ENCODE data around the gene KLHL35.
A peak's percentile ranks its signal among the peaks of the same experiment; 100 is the strongest.
"Not testable (repeated sequence)": the region's sequence is repeated elsewhere in the genome, so short reads cannot be mapped to it uniquely, and the experiment has no call there.

Gene KLHL35

GRCh38 chr11:75388386-75389275, 44.4 kb downstream of the KLHL35 start:
- no peaks in the 10 kb centered on the region for H3K36me3 Mint-ChIP-seq
- H3K4me1 Mint-ChIP-seq: peaks cover 2 to 5% of the 10 kb centered on the region in 2 donors
- H3K4me3 Mint-ChIP-seq: no peak overlapping the region
- H3K27me3 Mint-ChIP-seq: peaks cover 20 to 24% of the 10 kb centered on the region in 2 donors
- DNase-seq (peak; percentile 58), ATAC-seq (replicated peaks) (peak; percentile 87 to 88)
- no peaks in the 10 kb centered on the region for H3K9me3 Mint-ChIP-seq
- no peak overlapping the region for H3K27ac Mint-ChIP-seq

DNA sequence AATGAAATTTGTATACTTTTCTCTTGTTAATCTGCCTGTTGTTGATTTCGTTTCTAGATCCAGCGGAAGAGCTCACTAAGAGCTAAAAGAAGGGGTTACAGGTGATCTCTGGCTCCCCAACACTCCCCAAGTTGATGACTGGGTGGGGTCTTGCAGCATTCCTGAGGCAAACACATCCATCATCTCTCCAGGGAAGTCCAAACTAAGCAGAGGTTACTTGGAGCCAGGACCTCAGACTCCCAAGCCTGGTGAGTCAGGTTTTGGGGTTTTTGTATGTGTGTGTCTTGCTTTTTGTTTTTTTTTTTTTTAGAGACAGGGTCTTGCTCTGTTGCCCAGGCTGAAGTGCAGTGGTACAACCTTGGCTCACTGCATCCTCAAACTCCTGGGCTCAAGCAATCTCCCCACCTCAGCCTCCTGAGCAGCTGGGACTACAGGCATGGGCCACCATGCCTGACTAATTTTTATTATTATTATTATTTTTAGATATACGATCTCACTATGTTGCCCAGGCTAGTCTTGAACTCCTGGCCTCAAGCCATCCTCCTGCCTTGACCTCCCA, 45.2 kb downstream of the KLHL35 start:
- no peak overlapping the region for H3K4me3 Mint-ChIP-seq
- H3K27ac Mint-ChIP-seq: no peak overlapping the region
- no peak for ATAC-seq (replicated peaks)
- no peaks in the 10 kb centered on the region for H3K36me3 Mint-ChIP-seq
- peaks cover 20 to 29% of the 10 kb centered on the region in 2 donors for H3K27me3 Mint-ChIP-seq
- no peaks in the 10 kb centered on the region for H3K9me3 Mint-ChIP-seq
- peaks cover 4 to 5% of the 10 kb centered on the region in 2 donors for H3K4me1 Mint-ChIP-seq
- no peak for DNase-seq

DNA sequence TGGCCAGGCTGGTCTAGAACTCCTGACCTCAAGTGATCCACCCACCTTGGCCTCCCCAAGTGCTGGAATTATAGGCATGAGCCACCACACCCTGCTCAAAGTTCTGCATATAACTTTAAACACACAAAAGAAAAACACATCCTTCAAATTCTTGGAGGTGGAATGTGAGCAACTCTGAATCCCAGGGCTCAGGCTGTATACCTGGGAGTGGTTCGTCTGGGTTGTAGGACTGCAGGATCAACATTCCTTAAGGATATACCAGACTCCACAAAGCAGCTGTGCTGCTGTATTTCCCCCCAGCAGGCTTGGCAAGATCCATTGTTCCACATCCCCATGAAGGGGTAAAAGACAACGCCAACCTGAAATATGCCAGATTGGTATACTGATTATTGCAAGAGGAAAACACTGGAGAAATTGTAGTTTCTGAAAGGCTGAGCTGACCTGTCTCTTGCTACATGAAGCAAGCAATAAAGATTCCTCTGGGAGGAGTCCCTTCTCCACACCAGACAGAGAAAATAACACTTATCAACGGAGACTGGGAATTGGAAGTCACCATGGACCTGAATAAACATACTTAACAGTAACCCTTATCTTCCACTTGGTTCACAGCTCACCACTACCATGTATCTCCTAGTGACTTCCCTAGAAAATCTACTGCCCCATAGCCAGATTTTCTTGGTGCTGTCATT, 45.9 kb downstream of the KLHL35 start:
- ATAC-seq (replicated peaks) (no peak), DNase-seq (no peak)
- no peaks in the 10 kb centered on the region for H3K9me3 Mint-ChIP-seq
- H3K4me3 Mint-ChIP-seq: no peak overlapping the region
- peaks cover 4 to 5% of the 10 kb centered on the region in 2 donors for H3K4me1 Mint-ChIP-seq
- H3K36me3 Mint-ChIP-seq: no peaks in the 10 kb centered on the region
- no peak overlapping the region for H3K27ac Mint-ChIP-seq
- peaks cover 20 to 29% of the 10 kb centered on the region in 2 donors for H3K27me3 Mint-ChIP-seq

DNA sequence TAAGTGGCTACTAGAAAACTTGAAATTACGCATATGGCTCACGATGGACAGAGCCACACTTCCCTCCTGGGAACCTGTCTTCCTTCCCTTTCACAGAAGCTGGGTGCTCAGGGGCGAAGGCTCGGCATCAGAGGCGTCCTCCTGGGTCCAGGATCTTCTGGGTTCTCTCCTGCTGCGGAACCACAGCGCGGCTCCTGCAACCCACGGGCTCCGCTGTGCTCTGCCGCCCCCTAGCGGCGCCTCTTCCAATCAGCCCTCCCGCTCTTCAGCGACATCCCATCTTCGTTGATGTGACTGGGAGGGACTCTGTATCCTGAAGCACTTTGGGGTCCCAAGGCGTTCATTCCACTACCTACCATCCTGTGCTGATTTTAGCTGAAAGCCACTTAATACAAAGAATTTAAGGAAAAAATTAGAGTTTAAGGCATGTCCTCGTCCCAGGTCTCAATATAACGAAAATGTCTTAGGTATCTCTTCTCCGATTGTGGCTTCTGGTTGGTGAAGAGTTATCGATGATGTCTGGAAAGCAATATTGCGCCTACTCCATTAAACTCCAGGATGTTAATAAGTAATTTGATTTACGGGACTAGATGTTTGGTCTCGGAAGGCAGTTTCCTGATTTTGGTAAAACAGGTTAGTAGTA, 48.4 kb downstream of the KLHL35 start:
- no peak overlapping the region for H3K4me3 Mint-ChIP-seq
- H3K27me3 Mint-ChIP-seq: peaks cover 15 to 25% of the 10 kb centered on the region in 2 donors
- H3K4me1 Mint-ChIP-seq: peaks cover 4 to 5% of the 10 kb centered on the region in 2 donors
- no peaks in the 10 kb centered on the region for H3K36me3 Mint-ChIP-seq
- no peak overlapping the region for H3K27ac Mint-ChIP-seq
- no peaks in the 10 kb centered on the region for H3K9me3 Mint-ChIP-seq
- DNase-seq (peak; percentile 35), ATAC-seq (replicated peaks) (peak; percentile 84 to 86)

DNA sequence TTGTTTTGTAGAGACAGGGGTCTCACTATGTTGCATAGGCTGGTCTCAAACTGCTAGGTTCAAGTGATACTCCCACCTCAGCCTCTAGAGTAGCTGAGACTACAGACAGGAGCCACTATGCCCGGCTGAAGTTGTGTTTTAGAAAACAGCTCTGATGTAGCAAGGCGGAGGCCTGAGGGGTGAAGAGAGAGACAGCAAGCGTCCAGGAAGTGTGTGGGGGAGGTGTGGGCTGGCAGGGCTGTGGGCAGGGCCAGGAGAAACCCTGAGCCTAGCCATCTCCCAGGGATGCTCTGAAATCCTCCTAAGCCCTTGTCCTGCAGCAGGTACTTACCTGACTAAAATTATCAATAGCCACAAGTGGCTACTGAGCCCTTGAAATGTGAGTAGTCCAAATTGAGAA, 49.8 kb downstream of the KLHL35 start:
- H3K4me3 Mint-ChIP-seq: no peak overlapping the region
- peaks cover 4 to 5% of the 10 kb centered on the region in 2 donors for H3K4me1 Mint-ChIP-seq
- H3K27ac Mint-ChIP-seq: no peak overlapping the region
- no peaks in the 10 kb centered on the region for H3K9me3 Mint-ChIP-seq
- no peak for ATAC-seq (replicated peaks)
- no peak for DNase-seq
- no peaks in the 10 kb centered on the region for H3K36me3 Mint-ChIP-seq
- H3K27me3 Mint-ChIP-seq: peaks cover 15 to 25% of the 10 kb centered on the region in 2 donors

- no peak overlapping the region for H3K27ac Mint-ChIP-seq
- H3K9me3 Mint-ChIP-seq: no peaks in the 10 kb centered on the region
- ATAC-seq (replicated peaks) (no peak), DNase-seq (no peak)
- peaks cover 7 to 16% of the 10 kb centered on the region in 2 donors for H3K27me3 Mint-ChIP-seq
- H3K4me1 Mint-ChIP-seq: peaks cover 4 to 5% of the 10 kb centered on the region in 2 donors
- no peaks in the 10 kb centered on the region for H3K36me3 Mint-ChIP-seq
- no peak overlapping the region for H3K4me3 Mint-ChIP-seq
Observed at GRCh38 chr11:75380716-75381420, 52.1 kb downstream of the KLHL35 start.

- Mint-ChIP-seq H3K27me3 (peaks cover 11 to 14% of the 10 kb centered on the region in 2 donors), H3K36me3 (no peaks in the 10 kb centered on the region), H3K4me1 (peaks cover 4 to 5% of the 10 kb centered on the region in 2 donors), H3K27ac (no peak overlapping the region), H3K9me3 (no peaks in the 10 kb centered on the region), H3K4me3 (no peak overlapping the region)
- DNase-seq (no peak), ATAC-seq (replicated peaks) (no peak)
Observed at GRCh38 chr11:75380245-75380644, 52.8 kb downstream of the KLHL35 start.

- H3K4me3 Mint-ChIP-seq; H3K9me3 Mint-ChIP-seq; H3K4me1 Mint-ChIP-seq; H3K27me3 Mint-ChIP-seq; DNase-seq; H3K36me3 Mint-ChIP-seq; H3K27ac Mint-ChIP-seq; ATAC-seq (replicated peaks): not testable (repeated sequence)
Observed at GRCh38 chr11:75378776-75379175, 54.2 kb downstream of the KLHL35 start.

DNA sequence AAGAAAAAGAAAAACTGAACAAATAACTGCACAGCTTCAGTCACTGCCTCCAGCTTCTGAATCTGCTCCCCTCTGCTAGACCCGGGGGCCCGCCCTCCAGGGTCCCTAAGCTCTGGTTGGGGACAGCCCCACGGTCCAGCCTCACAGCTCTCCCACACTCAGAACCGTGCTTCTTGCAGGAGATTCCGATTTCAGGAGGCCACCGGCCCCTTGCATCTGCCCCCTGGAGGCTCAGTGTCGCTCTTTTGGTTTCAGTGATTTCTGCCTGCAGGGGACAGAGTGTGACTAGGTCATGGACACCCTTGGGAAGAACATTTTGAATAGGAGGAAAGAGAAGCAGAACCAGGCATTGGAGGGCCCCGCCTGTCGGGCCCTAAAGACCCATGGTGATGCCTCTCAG, 56.8 kb downstream of the KLHL35 start:
- Mint-ChIP-seq H3K36me3 (no peaks in the 10 kb centered on the region), H3K27me3 (peaks cover 0 to 5% of the 10 kb centered on the region in 2 donors), H3K9me3 (no peaks in the 10 kb centered on the region), H3K27ac (no peak overlapping the region), H3K4me3 (no peak overlapping the region), H3K4me1 (no peaks in the 10 kb centered on the region)
- DNase-seq (no peak), ATAC-seq (replicated peaks) (no peak)

DNA sequence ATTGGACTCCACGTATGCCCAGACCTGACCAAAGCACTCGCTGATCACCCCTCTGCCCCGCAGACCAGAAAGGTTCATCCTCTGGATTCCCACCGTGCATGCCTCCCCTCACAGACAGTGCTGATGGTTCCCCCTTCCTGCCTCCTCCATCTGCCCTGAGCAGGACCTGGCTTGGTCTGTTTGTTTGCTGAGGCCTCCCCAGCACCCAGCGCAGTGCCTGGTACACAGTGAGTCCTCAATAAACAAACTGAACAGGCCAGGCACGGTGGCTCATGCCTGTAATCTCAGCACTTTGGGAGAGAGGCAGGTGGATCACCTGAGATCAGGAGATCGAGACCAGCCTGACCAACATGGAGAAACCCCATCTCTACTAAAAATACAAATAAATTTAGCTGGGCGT, 57.4 kb downstream of the KLHL35 start:
- no peak overlapping the region for H3K4me3 Mint-ChIP-seq

GRCh38 chr11:75374646-75375045, 58.4 kb downstream of the KLHL35 start:
- DNase-seq (no peak), ATAC-seq (replicated peaks) (no peak)
- Mint-ChIP-seq H3K27me3 (peaks cover 0 to 5% of the 10 kb centered on the region in 2 donors), H3K9me3 (no peaks in the 10 kb centered on the region), H3K36me3 (no peaks in the 10 kb centered on the region), H3K4me3 (no peak overlapping the region), H3K27ac (no peak overlapping the region), H3K4me1 (peaks cover 4 to 6% of the 10 kb centered on the region in 2 donors)

More for the DNA sequence above, 57.4 kb downstream of the KLHL35 start:
- no peaks in the 10 kb centered on the region for H3K36me3 Mint-ChIP-seq
- H3K27ac Mint-ChIP-seq: peak overlapping the region; percentile 63
- no peaks in the 10 kb centered on the region for H3K9me3 Mint-ChIP-seq
- H3K27me3 Mint-ChIP-seq: peaks cover 0 to 5% of the 10 kb centered on the region in 2 donors
- DNase-seq (no peak), ATAC-seq (replicated peaks) (no peak)
- H3K4me1 Mint-ChIP-seq: no peaks in the 10 kb centered on the region

GRCh38 chr11:75373201-75373600, 59.8 kb downstream of the KLHL35 start:
- H3K4me1 Mint-ChIP-seq: peaks cover 4 to 6% of the 10 kb centered on the region in 2 donors

More at GRCh38 chr11:75373201-75373600, 59.8 kb downstream of the KLHL35 start:
- no peak overlapping the region for H3K27ac Mint-ChIP-seq
- no peaks in the 10 kb centered on the region for H3K36me3 Mint-ChIP-seq
- DNase-seq: no peak
- no peaks in the 10 kb centered on the region for H3K9me3 Mint-ChIP-seq
- ATAC-seq (replicated peaks): no peak
- H3K27me3 Mint-ChIP-seq: peaks cover 0 to 5% of the 10 kb centered on the region in 2 donors
- no peak overlapping the region for H3K4me3 Mint-ChIP-seq

Data from stimulated activated naive B cell treated with anti-CD40 and anti-IgM and Interleukin-4, amounts not matched to agents 10 μg/mL and 1 μg/mL and 100 μg/mL, for 72 hours (primary cell).